Measurements from ENCODE around the gene CROCC2.

The CROCC2 gene

DNA sequence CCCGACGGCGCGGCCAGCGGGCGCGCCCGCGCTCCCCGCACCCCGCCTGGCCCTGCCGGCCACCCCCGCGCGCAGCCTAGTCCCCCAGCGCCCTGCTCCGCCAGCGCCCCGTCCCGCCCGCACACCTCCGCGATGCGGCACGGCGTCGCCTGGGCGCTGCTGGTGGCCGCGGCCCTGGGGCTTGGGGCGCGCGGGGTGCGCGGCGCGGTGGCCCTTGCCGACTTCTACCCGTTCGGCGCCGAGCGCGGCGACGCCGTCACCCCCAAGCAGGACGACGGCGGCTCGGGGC lies 92.5 kb downstream of the CROCC2 start:
- H3K36me3 ChIP-seq (ENCODE audit: control insufficient read depth, insufficient read depth, low read length) = no peaks in the 10 kb centered on the region
- H3K4me3 ChIP-seq (replicated peaks; ENCODE audit: low read depth, low read length) = no peak overlapping the region
- H3K27me3 ChIP-seq (replicated peaks; ENCODE audit: control insufficient read depth, insufficient read depth, low read length) = no peaks in the 10 kb centered on the region; the same call in 1 of the 2 replicates
- no peak for DNase-seq (ENCODE audit: extremely low read depth, insufficient read length)
- TF ChIP-seq CTCF (IDR thresholded peaks at IDR 0.05; ENCODE audit: insufficient read depth, low read length, poor library complexity, severe bottlenecking) = no peak

DNA sequence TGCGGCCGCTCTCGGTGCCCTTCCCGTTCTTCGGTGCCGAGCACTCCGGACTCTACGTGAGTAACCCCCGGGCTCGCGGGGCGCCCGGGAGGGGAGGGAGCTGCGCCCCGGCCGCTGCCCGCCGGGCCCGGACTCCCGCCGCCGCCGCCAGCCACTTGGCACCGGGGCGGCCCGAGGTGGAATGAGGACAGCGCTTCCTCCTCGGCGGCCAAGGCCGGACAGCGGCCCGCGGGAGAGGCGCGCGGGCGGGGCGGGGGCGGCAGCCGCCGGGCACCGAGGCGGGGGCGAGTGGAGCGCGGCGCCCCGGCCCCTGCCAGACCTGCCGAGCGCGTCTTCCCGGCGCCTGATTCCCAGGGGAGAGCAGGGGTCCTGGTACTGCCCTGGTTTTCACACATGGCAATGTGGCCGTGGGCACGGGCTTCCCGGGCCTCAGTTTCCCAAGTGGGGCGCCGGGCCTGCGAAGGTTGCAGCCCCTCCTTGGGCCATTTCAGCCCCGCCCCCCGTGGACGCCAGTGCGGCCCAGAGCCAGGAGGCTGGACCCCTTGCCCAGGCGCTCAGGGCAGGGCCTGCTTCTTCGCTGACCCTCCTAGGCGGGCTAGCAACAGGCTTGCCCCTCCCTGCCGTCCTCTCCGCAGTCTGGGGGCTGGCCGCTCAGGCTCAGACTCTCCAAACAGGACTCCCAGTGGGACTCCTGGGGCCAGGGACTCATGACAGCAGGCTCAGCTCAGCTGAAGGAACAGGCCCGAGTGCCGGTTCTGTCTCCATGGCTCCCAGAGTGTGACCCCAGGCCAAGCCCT lies 93.1 kb downstream of the CROCC2 start:
- H3K4me3 ChIP-seq (replicated peaks; ENCODE audit: low read depth, low read length) = no peak overlapping the region
- no peak for TF ChIP-seq CTCF (IDR thresholded peaks at IDR 0.05; ENCODE audit: insufficient read depth, low read length, poor library complexity, severe bottlenecking)
- H3K27me3 ChIP-seq (replicated peaks; ENCODE audit: control insufficient read depth, insufficient read depth, low read length) = no peaks in the 10 kb centered on the region; the same call in 1 of the 2 replicates
- no peaks in the 10 kb centered on the region for H3K36me3 ChIP-seq (ENCODE audit: control insufficient read depth, insufficient read depth, low read length)
- no peak for DNase-seq (ENCODE audit: extremely low read depth, insufficient read length)

- DNase-seq (ENCODE audit: extremely low read depth, insufficient read length) = no peak
- H3K36me3 ChIP-seq (ENCODE audit: control insufficient read depth, insufficient read depth, low read length) = no peaks in the 10 kb centered on the region
- no peak for TF ChIP-seq CTCF (IDR thresholded peaks at IDR 0.05; ENCODE audit: insufficient read depth, low read length, poor library complexity, severe bottlenecking)
- H3K4me3 ChIP-seq (replicated peaks; ENCODE audit: low read depth, low read length) = no peak overlapping the region
- no peaks in the 10 kb centered on the region; the same call in 1 of the 2 replicates for H3K27me3 ChIP-seq (replicated peaks; ENCODE audit: control insufficient read depth, insufficient read depth, low read length)
Measured at GRCh38 chr2:240999873-241000541, 93.9 kb downstream of the CROCC2 start.

DNA sequence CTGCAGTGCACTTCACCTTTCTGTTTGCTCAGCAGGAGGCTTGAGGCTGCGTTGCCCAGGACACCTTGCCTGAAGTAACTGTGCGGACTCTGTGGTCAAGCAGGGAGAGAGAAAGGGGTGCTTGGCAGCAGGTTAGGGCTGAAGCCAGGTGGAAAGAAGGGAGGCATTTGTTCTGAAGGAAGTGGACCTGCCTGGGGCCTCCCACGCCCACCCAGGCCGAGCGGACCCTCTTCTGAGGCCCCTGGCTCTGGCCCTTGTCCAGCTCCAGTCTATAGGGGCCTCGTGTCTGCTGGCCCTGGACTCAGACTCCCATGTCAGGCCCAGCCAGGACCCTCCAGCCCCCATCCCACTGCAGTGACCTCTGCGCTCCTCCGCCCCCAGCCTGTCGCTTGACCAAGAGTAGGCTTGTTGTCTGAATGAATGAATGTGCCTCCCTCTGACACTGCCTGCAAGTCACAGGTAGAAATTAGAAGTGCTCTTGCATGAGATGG lies 94.7 kb downstream of the CROCC2 start:
- no peak for DNase-seq (ENCODE audit: extremely low read depth, insufficient read length)
- Histone ChIP-seq H3K4me3 (replicated peaks; ENCODE audit: low read depth, low read length) (no peak overlapping the region), H3K36me3 (ENCODE audit: control insufficient read depth, insufficient read depth, low read length) (no peaks in the 10 kb centered on the region)

More for the DNA sequence above, 94.7 kb downstream of the CROCC2 start:
- TF ChIP-seq CTCF (IDR thresholded peaks at IDR 0.05; ENCODE audit: insufficient read depth, low read length, poor library complexity, severe bottlenecking) = no peak
- H3K27me3 ChIP-seq (replicated peaks; ENCODE audit: control insufficient read depth, insufficient read depth, low read length) = no peaks in the 10 kb centered on the region; the same call in 1 of the 2 replicates
